A549 (cell line): ENCODE data around the gene CD209.

Experiments
- CHD4 ChIP-seq: fragments of 200-600 bp; sonication (generic); IDR thresholded peaks from 2 replicates; pipeline ENCODE4 v1.6.1; 2016; ENCODE audit warnings: antibody characterized with exemption, mild to moderate bottlenecking, borderline replicate concordance
- CTCF ChIP-seq: fragments of >200 bp; sonication (Bioruptor Twin); formaldehyde crosslinking; IDR thresholded peaks from 3 replicates; pipeline ENCODE4 v1.5.1; 2016
- EP300 ChIP-seq, 2 experiments: fragments of >200 bp; sonication (Bioruptor Twin); formaldehyde crosslinking; IDR thresholded peaks; 2 replicates in 1 of 2; 3 replicates in 1 of 2; pipeline ENCODE4 v1.6.1; 2016 to 2017

- TF ChIP-seq EP300 (IDR thresholded peaks at IDR 0.05) = no peak
- TF ChIP-seq CTCF = no peak
- TF ChIP-seq CHD4 = no peak
Observed at GRCh38 chr19:7732045-7732444, 15.3 kb downstream of the CD209 start, which contains the start of gene CLEC4G.
